Suprapubic skin (tissue), 4 donors: ENCODE data around the gene ZNF358.

Source experiments
- POLR2A ChIP-seq, 2 donors: fragments of 450-650 bp; IDR thresholded peaks; one replicate each; pipeline ENCODE4 v1.6.1; 2017; ENCODE audit warnings: antibody characterized with exemption in 2 of 2, mild to moderate bottlenecking in 2 of 2, moderate library complexity in 2 of 2
- POLR2AphosphoS5 ChIP-seq, 3 donors: sonication (generic); formaldehyde crosslinking; IDR thresholded peaks; one replicate each; pipeline ENCODE4 v1.6.1; 2017; ENCODE audit warnings: antibody characterized with exemption in 3 of 3
- TF ChIP-seq, protein P1 (sequence below), 2 donors: fragments of 200-600 bp in 1 of 2; fragments of 450-650 bp in 1 of 2; sonication (generic) in 1 of 2; IDR thresholded peaks; one replicate each; pipeline ENCODE4 v1.5.1; 2016 to 2019; ENCODE audit warnings: antibody characterized with exemption in 2 of 2, mild to moderate bottlenecking in 1 of 2, moderate library complexity in 1 of 2

DNA sequence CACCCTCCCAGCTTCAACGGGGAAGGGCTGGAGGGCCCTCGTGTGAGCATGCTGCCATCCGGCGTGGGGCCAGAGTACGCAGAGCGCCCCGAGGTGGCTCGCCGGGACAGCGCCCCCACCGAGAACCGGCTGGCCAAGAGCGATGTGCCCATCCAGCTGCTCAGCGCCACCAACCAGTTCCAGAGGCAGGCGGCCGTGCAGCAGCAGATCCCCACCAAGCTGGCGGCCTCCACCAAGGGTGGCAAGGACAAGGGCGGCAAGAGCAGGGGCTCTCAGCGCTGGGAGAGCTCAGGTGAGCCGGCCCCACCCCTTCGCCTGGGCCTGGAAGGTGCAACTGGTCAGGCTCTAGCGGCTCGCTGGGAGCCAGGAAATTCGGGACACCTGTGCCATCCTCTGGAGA lies 47.1 kb upstream of the ZNF358 start:
- TF ChIP-seq, protein P1, sequence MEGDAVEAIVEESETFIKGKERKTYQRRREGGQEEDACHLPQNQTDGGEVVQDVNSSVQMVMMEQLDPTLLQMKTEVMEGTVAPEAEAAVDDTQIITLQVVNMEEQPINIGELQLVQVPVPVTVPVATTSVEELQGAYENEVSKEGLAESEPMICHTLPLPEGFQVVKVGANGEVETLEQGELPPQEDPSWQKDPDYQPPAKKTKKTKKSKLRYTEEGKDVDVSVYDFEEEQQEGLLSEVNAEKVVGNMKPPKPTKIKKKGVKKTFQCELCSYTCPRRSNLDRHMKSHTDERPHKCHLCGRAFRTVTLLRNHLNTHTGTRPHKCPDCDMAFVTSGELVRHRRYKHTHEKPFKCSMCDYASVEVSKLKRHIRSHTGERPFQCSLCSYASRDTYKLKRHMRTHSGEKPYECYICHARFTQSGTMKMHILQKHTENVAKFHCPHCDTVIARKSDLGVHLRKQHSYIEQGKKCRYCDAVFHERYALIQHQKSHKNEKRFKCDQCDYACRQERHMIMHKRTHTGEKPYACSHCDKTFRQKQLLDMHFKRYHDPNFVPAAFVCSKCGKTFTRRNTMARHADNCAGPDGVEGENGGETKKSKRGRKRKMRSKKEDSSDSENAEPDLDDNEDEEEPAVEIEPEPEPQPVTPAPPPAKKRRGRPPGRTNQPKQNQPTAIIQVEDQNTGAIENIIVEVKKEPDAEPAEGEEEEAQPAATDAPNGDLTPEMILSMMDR (IDR thresholded peaks at IDR 0.05) = no peak
- TF ChIP-seq POLR2AphosphoS5 (IDR thresholded peaks at IDR 0.05) = no peak
- no peak for TF ChIP-seq POLR2A (IDR thresholded peaks at IDR 0.05)
